Transverse colon (tissue), 4 donors: ENCODE measurements around the gene SERPINB5.

Source experiments
- POLR2A ChIP-seq: fragments of 450-650 bp; IDR thresholded peaks from one replicate; pipeline ENCODE4 v1.6.1; 2016; ENCODE audit warnings: antibody characterized with exemption, mild to moderate bottlenecking, moderate library complexity
- POLR2AphosphoS5 ChIP-seq, 3 donors: sonication (generic); formaldehyde crosslinking; IDR thresholded peaks; one replicate each; pipeline ENCODE4 v1.6.1; 2016; ENCODE audit warnings: antibody characterized with exemption in 3 of 3
- TF ChIP-seq, protein P1 (sequence below), 5 experiments: fragments of 200-600 bp in 3 of 5; fragments of 450-650 bp in 2 of 5; sonication (generic) in 3 of 5; IDR thresholded peaks; 1 replicate in 2 of 5; 2 replicates in 3 of 5; pipeline ENCODE4 v1.5.1; 2016 to 2017; ENCODE audit warnings: antibody characterized with exemption in 5 of 5, inconsistent platforms in 3 of 5, mild to moderate bottlenecking in 2 of 5, moderate library complexity in 1 of 5

DNA sequence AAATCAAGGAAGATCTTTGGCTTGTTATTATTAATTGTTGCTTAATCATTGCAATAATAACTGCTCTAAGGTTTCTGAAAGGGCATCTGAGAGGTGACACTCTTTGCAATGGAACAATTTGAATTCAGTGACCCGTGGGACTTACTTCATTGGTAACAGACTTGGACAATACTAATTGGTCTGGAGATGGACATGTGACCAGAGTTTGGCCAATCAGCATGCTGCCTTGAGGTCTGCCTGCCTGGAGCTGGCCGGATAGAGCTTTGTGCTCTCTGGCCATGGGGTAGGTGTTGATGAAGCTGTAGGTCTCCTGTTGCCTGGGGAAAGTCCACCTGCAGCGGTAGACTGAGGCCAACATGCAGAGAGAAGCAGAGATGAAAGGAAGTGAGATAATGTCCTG, 30.5 kb upstream of the SERPINB5 start:
- TF ChIP-seq, protein P1, sequence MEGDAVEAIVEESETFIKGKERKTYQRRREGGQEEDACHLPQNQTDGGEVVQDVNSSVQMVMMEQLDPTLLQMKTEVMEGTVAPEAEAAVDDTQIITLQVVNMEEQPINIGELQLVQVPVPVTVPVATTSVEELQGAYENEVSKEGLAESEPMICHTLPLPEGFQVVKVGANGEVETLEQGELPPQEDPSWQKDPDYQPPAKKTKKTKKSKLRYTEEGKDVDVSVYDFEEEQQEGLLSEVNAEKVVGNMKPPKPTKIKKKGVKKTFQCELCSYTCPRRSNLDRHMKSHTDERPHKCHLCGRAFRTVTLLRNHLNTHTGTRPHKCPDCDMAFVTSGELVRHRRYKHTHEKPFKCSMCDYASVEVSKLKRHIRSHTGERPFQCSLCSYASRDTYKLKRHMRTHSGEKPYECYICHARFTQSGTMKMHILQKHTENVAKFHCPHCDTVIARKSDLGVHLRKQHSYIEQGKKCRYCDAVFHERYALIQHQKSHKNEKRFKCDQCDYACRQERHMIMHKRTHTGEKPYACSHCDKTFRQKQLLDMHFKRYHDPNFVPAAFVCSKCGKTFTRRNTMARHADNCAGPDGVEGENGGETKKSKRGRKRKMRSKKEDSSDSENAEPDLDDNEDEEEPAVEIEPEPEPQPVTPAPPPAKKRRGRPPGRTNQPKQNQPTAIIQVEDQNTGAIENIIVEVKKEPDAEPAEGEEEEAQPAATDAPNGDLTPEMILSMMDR (IDR thresholded peaks at IDR 0.05), result no peak
- TF ChIP-seq POLR2A, result no peak
- no peak for TF ChIP-seq POLR2AphosphoS5 (IDR thresholded peaks at IDR 0.05)
